ENCODE data around the gene COL9A3.

COL9A3 gene

DNA sequence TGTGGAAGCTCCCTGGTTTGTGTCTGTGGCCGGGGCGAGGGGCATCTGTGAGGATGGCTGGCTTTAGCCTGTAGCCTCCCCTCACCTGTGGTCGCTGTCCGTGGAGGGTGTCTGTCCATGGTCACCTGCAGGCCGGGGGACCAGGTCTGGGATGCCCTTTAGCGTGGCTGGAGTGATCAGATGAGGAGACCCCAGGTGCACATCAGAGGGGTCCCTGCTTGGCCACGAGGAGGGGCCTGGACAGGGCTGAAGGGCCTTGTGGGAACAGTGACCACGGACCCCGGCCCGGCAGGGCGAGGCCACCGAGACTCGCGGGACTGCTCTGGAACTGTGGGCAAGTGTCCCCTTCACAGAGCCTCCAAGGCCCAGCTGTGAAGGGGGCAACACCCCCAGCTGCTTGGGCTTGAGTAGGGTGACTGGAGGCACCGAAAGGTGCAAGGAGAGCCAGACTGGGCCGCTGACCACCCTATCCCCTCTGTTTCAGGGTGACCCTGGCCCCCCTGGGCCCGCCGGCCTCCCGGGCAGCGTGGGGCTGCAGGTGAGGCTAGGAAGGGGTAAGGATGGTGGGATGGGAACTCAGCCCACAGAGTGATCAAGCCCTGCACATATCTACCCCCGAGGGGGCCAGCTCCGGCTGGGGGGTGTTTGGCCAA is 8.6 kb downstream of the COL9A3 start:
- H3K4me3 ChIP-seq (ENCODE audit: low read length), result peak overlapping the region; percentile 60
- no peaks in the 10 kb centered on the region for H3K27me3 ChIP-seq (ENCODE audit: low read depth, low read length)
- H2AFZ ChIP-seq (ENCODE audit: low read depth, low read length), result no peak overlapping the region
- TF ChIP-seq EZH2phosphoT487 (IDR thresholded peaks at IDR 0.05; ENCODE audit: low read depth), result no peak
- TF ChIP-seq, protein P1, sequence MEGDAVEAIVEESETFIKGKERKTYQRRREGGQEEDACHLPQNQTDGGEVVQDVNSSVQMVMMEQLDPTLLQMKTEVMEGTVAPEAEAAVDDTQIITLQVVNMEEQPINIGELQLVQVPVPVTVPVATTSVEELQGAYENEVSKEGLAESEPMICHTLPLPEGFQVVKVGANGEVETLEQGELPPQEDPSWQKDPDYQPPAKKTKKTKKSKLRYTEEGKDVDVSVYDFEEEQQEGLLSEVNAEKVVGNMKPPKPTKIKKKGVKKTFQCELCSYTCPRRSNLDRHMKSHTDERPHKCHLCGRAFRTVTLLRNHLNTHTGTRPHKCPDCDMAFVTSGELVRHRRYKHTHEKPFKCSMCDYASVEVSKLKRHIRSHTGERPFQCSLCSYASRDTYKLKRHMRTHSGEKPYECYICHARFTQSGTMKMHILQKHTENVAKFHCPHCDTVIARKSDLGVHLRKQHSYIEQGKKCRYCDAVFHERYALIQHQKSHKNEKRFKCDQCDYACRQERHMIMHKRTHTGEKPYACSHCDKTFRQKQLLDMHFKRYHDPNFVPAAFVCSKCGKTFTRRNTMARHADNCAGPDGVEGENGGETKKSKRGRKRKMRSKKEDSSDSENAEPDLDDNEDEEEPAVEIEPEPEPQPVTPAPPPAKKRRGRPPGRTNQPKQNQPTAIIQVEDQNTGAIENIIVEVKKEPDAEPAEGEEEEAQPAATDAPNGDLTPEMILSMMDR (IDR thresholded peaks at IDR 0.05; ENCODE audit: low read depth, low read length), result no peak
- peak overlapping the region; percentile 83 for H3K4me2 ChIP-seq (ENCODE audit: low read length)
- peaks cover 43% of the 10 kb centered on the region for H3K4me1 ChIP-seq (ENCODE audit: low read length)
- no peaks in the 10 kb centered on the region for H4K20me1 ChIP-seq (ENCODE audit: insufficient read depth, low read length)
- no peaks in the 10 kb centered on the region for H3K9me3 ChIP-seq (ENCODE audit: insufficient read depth, low read length)
- H3K79me2 ChIP-seq (ENCODE audit: low read length), result no peaks in the 10 kb centered on the region
- H3K9ac ChIP-seq (ENCODE audit: low read length), result peak overlapping the region; percentile 36; the same call in 1 of the 2 replicates
- H3K27ac ChIP-seq (ENCODE audit: low read length), result peak overlapping the region; percentile 27; the same call in 1 of the 2 replicates
- H3K36me3 ChIP-seq (replicated peaks; ENCODE audit: low read depth, low read length), result no peaks in the 10 kb centered on the region

DNA sequence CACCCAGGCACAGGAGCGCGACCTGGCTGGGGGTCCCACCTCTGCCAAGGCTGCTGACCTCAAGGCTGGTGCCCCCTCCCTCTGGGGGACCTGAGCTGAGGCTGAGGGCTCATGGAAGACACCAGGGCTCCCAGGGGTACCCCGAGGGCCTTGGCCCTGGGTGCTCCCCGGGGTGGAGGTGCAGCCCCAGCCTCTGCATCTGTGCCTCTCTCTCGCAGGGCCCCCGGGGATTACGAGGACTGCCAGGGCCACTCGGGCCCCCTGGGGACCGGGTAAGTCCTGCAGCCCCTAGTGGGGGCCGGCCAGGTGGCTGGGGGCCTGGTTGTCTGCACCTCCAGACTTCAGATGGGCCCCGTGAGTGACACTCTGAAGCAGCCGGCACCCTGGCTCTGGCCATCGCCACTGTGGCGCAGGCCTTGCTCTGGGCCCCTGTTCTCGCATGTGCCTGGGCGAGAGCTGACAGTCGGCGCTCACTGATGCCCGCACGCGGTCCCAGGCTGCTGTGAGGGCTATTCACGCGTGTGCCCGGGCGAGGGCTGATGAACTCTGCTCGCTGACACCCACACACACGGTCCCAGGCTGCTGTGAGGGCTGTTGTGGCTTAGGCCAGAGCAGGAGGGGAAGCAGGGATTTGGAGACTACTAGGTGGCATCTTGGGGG is 9.3 kb downstream of the COL9A3 start:
- H3K27me3 ChIP-seq (ENCODE audit: low read depth, low read length), result no peaks in the 10 kb centered on the region
- 0 out of 2 replicates have a peak overlapping the region, but pooled peaks have one; percentile 44 for H2AFZ ChIP-seq (ENCODE audit: low read depth, low read length)
- H3K36me3 ChIP-seq (replicated peaks; ENCODE audit: low read depth, low read length), result no peaks in the 10 kb centered on the region
- H4K20me1 ChIP-seq (ENCODE audit: insufficient read depth, low read length), result no peaks in the 10 kb centered on the region
- no peak overlapping the region for H3K4me3 ChIP-seq (ENCODE audit: low read length)
- H3K4me1 ChIP-seq (ENCODE audit: low read length), result peaks cover 45% of the 10 kb centered on the region
- peak overlapping the region; percentile 83 for H3K4me2 ChIP-seq (ENCODE audit: low read length)
- H3K9me3 ChIP-seq (ENCODE audit: insufficient read depth, low read length), result no peaks in the 10 kb centered on the region
- H3K27ac ChIP-seq (ENCODE audit: low read length), result peak overlapping the region; percentile 27; the same call in 1 of the 2 replicates
- TF ChIP-seq, protein P1 (IDR thresholded peaks at IDR 0.05; ENCODE audit: low read depth, low read length), result no peak
- no peak for TF ChIP-seq EZH2phosphoT487 (IDR thresholded peaks at IDR 0.05; ENCODE audit: low read depth)
- peak overlapping the region; percentile 36; the same call in 1 of the 2 replicates for H3K9ac ChIP-seq (ENCODE audit: low read length)
- H3K79me2 ChIP-seq (ENCODE audit: low read length), result no peaks in the 10 kb centered on the region

DNA sequence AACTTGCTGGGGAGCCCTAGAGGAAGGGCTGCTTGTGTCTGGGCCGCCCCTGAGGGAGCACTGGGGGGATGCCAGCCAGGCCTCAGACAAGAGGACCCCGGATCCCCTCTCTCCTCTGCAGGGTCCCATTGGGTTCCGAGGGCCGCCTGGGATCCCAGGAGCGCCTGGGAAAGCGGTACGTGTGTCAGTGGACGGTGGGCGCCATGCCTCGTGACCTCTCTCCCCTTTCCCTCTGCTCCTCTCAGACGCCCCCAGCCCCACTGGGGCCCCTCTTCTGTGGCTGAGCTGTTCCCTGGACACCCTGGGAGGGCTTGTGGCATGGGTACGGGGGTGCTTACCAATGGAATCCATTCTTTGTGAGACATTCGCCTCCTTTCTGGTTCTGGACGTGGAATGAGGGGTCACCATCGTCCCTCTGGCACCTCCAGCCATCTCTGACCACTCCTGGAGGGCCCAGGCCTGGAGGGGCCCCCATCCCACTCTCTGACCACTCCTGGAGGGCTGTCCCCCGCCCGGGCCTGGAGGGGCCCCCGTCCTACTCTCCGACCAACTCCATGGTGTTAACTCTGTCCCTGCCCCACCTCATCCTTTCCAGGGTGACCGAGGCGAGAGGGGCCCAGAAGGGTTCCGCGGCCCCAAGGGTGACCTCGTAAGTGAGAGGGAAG is 9.9 kb downstream of the COL9A3 start:
- no peaks in the 10 kb centered on the region for H3K27me3 ChIP-seq (ENCODE audit: low read depth, low read length)
- peaks cover 51% of the 10 kb centered on the region for H3K4me1 ChIP-seq (ENCODE audit: low read length)
- no peaks in the 10 kb centered on the region for H3K79me2 ChIP-seq (ENCODE audit: low read length)

More for the DNA sequence above, 9.9 kb downstream of the COL9A3 start:
- Histone ChIP-seq H3K9me3 (ENCODE audit: insufficient read depth, low read length) (no peaks in the 10 kb centered on the region), H4K20me1 (ENCODE audit: insufficient read depth, low read length) (no peaks in the 10 kb centered on the region), H3K4me2 (ENCODE audit: low read length) (0 out of 2 replicates have a peak overlapping the region, but pooled peaks have one; percentile 83), H3K27ac (ENCODE audit: low read length) (0 out of 2 replicates have a peak overlapping the region, but pooled peaks have one; percentile 27), H2AFZ (ENCODE audit: low read depth, low read length) (no peak overlapping the region), H3K4me3 (ENCODE audit: low read length) (no peak overlapping the region), H3K36me3 (replicated peaks; ENCODE audit: low read depth, low read length) (no peaks in the 10 kb centered on the region), H3K9ac (ENCODE audit: low read length) (peak overlapping the region; percentile 36; the same call in 1 of the 2 replicates)
- TF ChIP-seq, protein P1 (IDR thresholded peaks at IDR 0.05; ENCODE audit: low read depth, low read length), result no peak
- TF ChIP-seq EZH2phosphoT487 (IDR thresholded peaks at IDR 0.05; ENCODE audit: low read depth), result no peak

All from OCI-LY3 (cell line).